GM18907 (cell line): ENCODE results near the gene CPZ.
"Not testable (repeated sequence)": the region's sequence is repeated elsewhere in the genome, so short reads cannot be mapped to it uniquely, and the experiment has no call there.

Experiments used
- ATAC-seq: cut with Tn5 transposase; IDR thresholded peaks from one replicate; pipeline ENCODE4 v1.9.1; 2021; ENCODE audit warnings: mild to moderate bottlenecking, moderate library complexity; ENCODE audit not compliant: unreplicated experiment

CPZ gene

DNA sequence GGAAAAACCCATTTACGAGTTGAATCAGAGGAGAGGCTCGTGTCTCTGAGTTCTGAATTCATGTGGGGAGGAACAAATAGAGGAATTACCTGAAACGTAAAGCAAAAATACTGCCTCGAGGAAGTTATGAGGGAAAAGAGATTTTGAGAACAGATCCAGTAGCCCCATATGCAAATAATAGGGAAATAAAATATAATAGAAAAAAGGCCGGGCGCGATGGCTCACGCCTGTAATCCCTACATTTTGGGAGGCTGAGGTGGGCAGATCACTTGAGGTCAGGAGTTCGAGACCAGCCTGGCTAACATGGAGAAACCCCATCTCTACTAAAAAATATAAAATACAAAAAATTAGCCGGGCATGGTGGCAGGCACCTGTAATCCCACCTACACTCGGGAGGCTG lies 42.2 kb downstream of the CPZ start:
- ATAC-seq, result not testable (repeated sequence)

DNA sequence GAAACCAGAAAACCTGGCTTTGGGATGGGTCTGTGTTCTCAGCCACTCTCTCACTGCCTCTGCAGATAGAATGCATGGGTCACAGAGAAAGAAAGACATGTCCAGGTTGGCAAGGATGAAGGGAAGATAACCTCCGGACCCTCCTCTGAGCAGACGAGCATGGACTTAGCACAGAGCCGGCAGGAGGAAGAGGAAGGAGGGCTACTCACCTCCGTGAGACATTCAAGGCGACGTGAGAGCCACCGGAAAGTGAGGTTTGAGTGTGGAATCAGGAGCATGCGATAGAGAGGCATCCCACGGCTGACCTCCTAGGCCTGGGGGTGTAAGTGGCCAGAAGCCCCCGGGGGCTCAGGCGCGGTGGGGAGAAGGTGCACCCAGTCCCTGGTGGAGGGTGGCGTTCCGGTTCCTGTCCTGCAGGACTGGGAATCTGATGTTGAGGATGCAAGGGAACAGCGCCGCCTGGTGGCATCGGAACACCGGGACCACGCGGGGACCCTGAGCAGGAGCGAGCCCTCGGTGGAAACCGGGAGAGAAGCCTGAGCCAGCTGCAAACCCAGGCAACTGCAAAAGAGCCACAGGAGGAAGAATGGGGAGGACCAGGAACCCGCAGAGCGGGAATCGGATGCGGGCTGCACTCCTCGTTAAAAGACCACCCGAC lies 43.5 kb downstream of the CPZ start:
- not testable (repeated sequence) for ATAC-seq

DNA sequence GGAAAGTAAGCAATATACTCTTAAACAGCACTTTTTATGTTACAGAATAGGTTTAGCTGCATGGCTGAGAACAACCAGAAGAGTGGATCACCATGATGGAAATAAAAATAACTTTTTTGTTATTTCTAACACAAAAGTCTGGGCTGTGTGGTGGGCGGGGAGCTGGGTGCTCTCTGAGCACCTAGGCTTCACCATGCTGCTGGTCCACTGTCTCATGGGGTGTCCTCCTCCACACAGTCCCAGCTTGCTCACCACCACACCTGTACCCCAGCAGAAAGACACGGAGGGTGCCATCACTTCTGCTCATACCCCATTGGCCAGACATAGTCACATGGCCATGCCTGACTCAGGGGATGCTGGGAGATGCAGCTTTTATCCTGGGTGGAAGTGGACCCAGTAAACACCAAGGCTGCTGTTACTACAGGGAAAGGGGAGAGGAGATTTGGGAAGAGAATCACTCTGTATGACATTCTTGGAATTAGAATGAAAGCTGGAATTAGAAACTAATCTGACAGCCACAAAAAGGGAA lies 45.0 kb downstream of the CPZ start:
- ATAC-seq, result no peak

DNA sequence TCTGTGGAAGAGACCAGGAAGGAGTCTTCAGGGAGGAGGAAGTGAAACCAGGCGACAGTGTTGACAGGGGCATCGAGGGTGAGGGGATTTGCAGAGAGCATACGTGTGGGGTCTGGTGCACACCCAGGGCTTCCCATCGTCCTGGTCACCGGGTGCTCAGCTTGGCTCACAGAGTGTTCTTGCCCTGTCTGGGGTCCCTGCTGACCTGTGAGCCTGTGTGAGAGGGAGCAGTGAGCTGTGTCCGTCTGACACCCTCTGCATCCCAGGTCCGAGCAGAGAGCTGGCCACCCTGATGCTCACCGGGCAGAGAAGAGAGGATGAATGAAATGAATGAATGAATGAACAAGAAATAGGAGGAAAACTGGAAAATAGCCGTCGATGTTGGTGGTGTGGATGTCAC lies 46.5 kb downstream of the CPZ start:
- no peak for ATAC-seq

DNA sequence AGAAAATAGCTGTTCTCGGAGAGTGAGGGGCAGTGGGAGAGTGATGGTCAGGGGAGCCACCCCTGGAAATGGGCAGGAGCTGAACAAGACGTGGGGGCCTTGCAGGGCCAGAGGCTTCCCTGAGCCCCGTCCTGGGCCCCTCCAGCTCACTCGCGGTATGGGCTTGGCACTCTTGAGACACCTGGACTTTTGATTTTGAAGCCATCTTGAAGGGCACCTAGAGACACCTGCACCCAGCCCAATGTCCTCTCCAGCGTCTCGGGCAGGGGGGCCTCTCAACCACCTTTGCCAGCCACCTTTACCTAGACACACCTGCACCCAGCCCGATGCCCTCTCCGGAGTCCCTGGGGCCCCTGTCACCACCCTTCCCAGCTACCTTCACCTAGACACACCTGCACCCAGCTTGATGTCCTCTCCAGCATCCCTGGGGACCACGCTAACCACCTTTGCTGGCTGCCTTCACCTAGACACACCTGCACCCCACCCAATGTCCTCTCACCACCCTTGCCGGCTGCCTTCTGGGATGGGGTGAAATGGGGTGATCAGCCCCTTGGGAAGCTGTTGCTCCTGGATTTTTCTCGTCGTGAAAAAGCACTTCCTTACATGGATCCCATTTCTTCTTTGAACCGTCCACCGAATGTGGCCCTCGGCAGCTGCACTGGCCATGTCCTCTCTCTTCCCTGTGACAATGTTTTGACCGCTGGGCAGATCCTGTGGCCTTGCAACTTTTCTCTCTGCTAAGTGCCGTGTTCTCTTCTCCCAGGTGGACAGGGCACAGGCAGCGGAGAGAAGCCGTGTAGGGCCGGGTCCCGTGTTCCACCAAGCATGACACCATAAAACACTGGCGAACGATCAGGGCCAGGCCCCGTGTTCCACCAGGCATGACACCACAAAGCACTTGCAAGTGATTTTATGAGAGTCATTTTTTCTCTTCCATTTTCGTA lies 47.5 kb downstream of the CPZ start:
- ATAC-seq, result no peak

DNA sequence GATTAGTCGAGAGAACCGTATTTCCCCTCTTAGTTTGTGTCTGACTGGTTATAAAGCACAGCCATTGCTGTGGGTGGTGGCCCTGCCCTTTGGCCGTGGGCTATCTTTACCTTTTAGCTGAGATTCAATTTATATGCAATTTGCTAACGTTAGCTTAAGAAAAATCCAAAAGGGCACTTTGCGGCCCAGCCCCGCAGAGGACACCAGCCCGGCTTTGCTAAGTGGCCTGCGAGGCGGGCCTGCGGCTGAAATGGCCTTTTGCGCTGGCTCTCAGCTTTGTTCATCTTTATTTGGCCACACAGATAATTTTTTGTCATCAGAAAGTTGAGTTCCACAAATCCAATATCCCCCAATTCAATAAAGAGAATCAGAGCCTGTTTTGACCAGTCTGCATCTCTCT lies 48.3 kb downstream of the CPZ start:
- ATAC-seq, result no peak

DNA sequence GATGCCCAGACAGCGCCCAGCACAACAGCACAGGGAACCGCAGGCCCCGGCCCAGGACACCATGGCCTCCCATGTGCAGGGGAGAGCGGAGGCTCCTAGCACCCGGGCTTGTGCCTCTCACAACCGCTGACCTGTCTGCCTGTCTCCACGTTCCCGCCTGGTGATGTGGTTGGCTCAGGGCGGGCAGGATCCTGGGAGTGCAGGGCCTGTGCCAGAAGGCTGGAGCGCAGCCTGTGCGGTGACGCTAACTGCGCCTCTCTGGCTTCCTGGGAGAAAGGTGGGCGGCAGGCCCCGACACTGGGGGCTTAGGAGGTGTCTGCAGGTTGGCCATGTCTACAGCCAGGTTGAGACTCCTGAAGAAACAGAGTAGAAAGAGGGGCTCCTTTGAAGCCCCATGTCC lies 48.7 kb downstream of the CPZ start:
- no peak for ATAC-seq

DNA sequence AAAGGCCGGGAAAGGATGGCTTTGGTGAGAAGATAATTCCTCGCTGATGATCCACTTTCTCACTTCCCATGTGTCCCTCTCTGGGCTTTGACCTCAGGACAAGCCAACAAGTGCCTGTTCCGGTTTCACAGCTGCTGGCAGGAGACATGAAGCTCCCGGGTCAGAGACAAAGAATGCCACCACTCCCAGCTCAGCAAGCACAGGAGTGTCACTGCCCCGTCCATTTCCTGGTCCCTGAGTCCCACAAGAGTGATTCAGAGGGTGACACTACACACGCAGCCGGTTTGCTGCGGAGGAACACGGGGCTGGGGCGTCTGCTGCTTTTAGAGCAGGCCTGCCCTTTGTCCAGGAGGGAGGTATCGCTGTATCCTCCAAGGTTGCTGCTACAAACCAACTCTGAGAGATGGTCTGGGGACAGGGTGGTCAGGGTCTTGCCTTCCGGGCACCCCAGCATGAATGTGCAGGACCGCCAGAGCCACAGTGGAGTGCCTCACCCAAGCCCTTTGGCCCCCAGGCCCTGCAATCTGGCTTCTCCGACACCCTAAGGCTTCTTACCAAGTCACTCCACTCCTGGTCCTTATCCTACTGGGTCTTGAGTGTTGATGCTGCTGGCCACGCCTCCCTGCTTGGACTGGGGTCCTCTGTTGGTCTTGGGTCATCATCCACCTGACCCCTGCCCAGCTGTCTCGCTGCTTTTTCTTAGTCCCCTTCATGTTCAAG lies 49.5 kb downstream of the CPZ start:
- no peak for ATAC-seq

DNA sequence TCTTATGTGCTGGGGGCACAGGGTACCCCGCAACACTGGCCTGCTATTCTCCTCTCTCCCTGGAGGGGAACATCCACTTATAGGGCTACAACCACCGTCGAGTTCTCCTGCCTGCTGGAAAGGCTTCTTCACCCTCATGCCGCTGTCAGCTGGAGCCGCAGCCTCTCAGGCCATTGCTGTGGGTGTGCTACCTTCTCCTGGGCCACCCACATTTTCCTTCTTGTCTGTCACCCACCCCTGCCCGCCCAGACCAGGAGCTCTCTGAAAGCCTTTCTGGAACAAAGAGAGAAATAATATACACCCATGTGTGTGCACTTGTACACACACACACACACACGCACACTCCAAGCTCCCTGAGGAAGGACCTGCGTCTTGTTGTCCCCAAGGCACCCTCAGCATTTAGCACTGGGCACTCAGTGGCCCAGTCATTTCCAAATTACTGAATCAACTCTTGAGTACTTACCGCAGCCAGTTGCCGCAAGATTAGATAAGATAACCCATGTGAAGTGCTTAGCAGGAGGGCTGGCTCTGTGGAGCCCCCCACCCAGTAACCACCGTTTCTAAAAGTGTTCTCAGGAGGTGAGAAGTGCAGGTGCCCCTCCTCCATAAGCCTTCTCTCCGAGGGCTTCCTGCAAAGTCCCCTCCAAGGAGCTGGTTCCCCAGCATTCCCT lies 50.2 kb downstream of the CPZ start:
- ATAC-seq, result no peak

DNA sequence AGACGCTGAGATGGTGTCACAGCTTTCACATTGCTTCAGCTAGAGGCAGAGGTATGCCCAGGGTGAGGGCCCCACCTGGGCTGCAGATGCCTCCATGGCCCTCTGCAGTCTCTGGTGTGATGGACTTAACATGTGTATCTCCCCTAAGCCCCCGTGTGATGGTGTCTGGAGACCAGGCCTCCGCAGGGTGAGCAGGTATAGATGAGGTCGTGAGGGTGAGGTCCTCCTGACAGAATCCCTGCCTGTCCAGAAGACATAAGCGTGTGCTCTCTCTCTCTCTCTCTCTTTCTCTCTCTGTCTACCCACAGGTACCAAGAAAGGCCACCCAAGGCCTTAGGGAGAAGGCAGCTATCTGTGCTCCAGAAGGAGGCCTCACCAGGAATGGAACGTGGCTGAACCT lies 50.9 kb downstream of the CPZ start:
- ATAC-seq, result no peak

DNA sequence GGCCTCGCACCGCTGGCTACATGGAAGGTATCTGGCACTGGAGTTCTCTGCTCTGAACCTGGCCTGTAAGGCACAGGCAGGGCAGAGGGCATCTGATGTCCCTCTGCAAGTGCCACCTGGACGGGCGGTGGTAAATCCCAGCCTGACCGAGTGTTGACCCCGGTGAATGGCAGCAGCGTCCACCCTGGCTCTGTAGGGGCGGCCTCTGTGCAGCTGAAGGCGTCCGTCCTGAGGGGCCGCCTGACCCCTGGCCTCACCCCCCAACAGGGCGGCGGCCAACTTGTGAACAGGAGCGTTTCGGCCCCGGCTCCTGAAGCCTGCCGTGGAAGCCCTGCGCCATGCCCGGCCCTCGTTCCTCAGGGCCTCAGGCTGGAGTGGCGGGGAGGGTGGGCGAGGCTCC lies 51.4 kb downstream of the CPZ start:
- no peak for ATAC-seq

DNA sequence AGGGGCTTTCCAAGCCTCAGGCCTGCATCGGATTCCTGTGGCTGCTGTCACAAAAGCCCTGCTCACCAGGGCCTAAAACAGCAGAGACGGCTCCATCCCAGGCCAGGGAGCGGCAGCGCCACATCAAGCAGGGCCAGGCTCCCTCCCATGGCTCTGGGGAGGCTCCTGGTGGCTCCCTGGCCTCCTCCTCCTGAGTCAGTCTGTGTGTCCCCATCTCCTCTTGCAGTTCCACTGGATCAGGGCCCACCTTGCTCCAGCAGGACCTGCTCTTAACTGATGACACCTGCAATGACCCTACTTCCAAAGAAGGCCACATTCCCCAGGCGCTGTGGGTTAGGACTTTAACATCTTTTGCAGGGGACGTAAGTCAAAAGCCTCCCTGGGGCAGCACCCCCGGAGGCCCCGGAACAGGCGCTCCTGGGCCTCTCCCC lies 51.9 kb downstream of the CPZ start:
- no peak for ATAC-seq

DNA sequence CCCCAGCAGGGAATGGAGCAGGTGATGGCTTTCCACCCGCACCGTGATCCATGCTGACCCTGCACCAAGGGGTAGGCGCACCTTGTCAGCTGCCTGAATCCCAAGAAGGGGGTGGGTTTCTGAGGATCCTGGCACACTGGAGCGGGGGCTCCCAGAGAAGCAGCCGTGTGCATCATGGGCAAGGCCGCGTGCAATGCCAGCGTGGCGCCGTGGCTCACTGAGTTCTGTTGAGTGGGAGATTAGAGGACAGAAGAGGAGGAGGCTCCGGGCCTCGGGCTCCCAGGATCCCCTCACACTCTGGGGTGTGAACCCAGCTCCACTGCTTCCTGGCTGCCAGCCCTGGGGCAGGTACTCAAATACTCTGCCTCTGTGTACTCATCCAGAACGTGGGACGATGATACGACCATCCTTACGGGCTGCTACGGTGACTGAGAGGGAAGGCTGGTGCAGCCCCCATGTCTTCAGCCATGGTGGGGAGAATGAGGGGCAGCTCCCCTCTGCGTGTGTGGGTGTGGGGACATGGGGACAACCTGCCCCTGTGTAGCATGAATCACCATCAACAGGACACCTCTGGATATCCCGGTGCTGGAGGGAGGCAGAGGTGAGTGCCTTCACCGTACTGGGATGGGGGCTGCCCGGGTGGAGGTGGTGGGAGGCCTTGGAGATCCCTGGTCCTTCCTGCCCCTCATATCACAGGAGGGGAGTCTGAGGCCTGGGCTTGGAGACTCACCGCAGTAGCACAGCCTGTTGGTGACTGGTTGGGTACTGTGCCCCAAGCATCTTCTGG lies 52.6 kb downstream of the CPZ start:
- no peak for ATAC-seq

DNA sequence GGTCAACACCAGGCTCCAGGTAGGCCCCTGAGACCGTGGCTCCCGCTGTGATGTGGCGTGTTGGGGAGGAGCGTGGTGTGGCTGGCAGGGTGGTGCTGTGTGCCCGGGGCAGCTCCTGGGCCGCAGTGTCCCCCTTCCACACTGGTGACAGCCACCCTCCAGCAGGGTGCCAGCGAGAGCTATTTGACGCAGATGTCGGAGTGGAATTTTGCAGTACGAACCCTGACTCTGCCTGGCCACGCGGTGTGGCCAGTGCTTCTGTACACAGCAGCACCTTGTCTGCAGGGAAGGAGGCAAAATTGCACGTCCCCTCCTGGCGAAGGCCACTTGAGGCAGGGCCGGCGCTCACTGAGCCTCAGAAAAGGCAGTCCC lies 53.2 kb downstream of the CPZ start:
- no peak for ATAC-seq

DNA sequence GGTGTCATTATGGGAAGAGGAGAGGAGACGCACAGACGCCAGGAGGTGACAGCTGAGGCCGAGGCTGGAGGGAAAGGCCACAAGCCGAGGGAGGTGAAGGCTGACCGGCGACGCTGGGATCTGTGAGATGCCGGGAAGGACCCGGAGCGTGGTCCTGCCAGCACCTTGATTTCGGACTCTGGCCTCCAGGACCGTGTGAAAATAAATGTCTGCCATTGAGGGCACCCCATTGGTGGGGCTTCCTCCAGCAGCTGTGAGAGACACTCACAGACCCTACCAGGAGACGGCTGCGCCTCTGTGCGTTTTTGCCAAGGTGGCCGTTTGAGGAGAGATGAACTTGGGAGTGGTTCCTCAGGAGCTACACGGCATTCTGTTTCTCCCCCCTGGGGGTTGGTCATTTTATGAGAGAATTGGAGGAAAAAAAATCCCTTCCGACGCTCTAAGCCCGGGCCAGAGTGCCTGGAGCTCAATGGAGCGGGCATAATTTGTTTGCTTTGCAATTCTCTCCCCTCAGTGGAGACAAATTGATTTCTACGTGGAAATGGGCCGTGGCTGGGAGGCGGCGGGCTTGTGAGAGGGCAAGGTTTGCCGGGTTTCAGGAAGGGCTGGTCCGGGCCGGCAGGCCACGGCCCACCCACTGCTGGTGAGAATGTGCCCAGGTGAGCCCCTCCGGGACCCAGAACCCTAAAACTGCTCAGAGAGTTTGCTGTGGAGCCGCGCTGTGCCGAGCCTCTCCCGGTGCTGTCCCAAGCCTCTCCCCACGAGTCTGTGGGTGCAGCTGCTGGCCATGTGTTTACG lies 53.9 kb downstream of the CPZ start:
- ATAC-seq, result no peak

DNA sequence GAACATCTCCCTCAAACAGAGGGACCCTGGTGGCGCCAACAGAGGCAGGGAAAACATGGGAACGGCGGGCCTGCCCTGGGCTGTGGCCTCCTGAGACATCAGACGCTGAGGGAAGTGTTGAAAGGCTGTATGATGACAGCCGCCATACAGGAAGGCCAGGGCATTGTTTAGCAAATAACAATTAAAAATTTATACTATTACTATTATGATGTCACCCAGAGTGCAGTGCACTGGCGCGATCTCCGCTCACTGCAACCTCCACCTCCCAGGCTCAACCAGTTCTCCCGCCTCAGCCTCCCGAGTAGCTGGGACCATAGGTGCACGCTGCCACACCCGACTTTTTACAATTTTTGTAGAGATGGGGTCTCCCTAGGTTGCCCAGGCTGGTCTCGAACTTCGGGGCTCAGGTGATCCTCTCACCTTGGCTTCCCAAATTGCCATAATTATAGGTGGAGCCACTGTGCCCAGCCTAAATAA lies 54.6 kb downstream of the CPZ start:
- ATAC-seq, result no peak

DNA sequence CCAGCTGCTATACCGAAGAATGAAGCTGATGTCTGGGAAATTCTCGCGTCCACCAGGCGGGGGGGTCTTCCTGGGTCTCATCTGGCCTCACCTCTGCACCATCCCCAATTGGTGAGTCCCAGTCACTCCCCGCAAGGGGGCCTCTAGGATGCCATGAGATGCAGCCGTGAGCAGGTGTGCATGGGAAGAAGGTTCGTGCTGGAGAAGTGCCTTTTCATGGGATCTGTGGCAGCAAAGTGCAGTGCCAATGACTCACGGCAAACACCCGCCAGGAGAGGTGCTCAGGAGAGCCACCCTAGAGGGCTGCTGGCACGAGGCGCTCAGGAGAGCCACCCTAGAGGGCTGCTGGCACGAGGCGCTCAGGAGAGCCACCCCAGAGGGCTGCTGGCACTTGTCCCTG lies 55.1 kb downstream of the CPZ start:
- ATAC-seq, result no peak

DNA sequence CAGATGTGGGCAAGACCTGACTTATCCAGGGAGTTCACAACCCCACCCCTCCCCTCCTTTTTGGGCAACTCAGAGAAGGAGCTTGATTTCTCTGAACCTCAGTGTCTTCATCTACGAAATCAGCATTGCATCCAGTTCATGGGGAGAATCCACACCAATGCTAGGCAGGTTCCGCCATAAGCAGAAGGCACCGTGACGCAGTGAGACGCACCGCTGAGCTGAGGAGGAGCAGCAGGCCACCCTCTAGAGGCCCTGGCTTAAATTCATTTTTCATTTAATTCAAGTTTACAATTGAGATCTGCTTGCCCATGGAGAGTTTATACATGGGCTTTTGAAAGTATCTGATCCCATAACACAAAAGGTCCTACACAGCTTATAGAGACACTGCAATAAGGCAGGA lies 55.7 kb downstream of the CPZ start:
- ATAC-seq, result no peak
